RPMI8226 (cell line): ENCODE results near the gene CRYM.
"Not testable (repeated sequence)": the region's sequence is repeated elsewhere in the genome, so short reads cannot be mapped to it uniquely, and the experiment has no call there.

Experiments used
- DNase-seq: peaks from one replicate; pipeline ENCODE4 v3.0.0-alpha.2; 2015

CRYM gene

DNA sequence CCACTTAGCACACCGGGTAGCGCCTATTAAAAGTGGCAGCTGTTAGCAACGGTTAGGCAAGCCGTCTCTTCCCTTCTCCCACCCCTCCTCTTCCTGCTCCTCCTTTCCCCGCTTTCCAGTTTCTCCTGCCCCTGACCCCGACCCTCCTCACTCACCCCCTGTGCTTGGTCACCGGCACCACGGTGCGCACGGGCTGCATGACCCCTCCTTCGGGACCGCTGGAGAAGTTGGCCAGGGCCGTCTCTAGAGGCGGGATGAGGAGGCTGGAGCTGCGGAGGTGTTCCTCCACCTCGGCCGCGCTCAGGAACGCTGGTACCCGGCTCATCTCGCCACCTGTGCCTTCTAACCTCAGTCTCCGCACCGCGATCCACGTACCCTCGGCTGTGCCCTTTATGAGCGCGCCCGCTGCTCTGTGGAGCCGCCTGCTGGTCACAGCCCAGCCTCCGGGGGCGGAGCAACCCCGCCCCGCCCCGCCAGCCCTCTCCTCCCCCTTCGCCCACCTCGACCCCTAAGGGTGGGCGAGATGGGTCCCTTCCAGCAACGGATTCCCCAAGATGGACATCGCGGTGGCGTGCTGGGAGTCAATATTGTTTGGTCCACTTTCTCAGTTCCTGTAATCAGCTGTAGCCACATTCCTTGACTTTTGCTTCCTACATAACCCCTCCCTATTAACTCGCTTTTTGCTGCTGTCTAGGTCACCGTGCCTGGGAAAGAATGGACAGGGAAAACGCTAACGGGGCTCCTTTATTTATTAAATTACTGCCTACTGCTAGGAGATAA, at the start of gene CRYM:
Gene CRYM, minus strand, starts transcription at position 364 of the 780 bp plus-strand sequence. Its CDS starts 39 bp downstream, at position 325.
- DNase-seq = peak; percentile 81

DNA sequence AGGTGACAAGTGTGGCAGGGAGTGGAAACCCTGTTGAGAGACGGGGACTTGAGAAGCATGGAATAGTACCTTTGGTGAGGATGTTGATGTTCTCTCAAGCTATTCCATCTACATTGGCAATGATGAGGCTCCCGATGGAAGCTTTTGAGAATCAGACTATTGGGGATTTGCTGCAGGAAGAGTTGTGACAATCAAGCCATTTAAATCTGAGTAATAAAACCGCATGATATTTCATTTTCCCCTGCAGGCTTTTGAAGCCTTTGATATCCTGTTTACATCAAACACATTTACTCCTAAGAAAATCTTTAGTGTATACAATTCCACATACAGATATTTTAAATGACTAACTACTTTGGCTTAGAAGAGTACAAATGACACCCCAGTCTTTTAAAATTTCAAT, 49.0 kb upstream of the CRYM start:
- no peak for DNase-seq

DNA sequence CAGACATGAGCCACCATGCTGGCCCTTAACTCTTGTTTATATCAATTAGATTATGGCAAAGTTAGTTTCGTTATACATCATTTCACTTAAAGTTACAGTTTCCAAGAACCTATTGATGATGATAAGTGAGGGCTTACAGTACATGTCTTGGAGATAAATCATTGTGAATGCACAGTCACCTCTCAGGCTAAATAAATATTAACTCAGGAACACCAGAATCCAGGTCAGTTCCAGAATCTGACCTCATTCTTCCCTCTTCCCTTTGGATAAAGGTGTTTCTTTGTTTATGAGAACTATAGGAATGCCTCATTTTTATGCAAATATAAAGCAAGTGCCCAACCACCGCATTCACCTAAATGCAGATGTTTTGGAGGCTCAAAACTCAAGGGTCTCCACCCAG, 48.4 kb upstream of the CRYM start:
- DNase-seq = no peak

DNA sequence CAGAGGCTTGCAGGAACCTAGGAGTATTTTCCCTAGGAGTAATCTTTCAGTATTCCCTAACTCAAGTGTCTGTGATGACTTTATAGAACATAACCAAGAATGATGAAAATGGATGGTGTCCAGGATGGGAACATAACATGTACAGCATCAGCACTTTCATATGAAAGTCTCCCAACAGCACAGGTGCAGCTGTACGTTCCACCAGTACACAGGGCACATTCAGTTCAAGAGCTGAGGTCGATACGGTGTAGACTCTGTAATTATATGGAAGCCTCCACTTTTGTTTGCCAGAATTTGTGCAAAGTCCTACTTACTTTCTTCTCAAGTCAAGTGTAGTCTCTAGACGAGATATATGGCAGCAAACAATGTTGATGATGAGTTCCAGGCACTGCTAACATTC, 46.2 kb upstream of the CRYM start:
- DNase-seq = peak; percentile 93

DNA sequence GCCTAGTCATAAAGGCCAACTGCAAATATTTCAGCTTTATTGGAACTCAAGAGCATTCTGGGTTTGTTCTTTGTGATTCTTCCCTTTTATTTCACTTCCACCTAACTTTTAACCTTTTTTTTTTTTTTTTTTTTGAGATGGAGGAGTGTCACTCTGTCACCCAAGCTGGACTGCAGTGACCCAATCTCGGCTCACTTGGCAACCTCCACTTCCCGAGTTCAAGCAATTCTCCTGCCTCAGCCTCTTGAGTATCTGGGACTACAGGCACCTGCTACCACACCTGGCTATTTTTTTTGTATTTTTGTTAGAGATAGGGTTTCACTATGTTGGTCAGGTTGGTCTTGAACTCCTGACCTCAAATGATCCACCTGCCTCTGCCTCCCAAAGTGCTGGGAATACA, 44.2 kb upstream of the CRYM start:
- DNase-seq = peak; percentile 90

DNA sequence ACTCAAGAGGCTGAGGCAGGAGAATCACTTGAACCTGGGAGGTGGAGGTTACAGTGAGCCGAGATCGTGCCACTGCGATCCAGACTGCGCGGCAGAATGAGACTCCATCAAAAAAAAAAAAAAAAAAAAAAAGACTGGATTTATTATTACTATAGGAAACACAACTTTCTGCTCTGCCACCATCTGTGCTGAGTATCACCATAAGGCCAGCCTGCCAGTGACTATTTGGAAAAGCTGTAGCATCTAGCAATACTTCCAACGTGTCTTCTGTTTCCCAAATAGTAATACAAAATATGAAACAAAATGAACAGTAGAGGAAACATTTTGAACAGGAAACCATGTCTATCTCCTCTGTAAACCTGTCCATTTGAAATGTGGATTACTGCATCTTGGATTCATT, 43.6 kb upstream of the CRYM start:
- peak; percentile 15 for DNase-seq

DNA sequence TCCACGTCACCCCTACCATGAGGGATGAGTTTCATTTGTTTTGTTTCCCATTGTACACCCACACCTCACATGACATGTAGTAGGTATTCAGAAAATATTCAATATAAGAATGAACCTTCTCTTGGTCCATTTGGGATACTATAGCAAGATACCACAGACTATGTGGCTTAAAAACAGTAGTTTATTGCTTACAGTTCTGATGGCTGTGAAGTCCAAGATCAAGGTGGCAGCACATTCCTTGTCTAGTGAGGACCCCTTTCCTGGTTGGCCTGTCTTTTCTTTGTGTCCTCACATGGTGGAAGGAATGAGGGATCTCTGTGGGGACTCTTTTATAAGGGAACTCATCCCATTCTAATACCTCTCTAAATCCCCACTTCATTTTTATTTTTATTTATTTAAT, 36.2 kb upstream of the CRYM start:
- DNase-seq = no peak

DNA sequence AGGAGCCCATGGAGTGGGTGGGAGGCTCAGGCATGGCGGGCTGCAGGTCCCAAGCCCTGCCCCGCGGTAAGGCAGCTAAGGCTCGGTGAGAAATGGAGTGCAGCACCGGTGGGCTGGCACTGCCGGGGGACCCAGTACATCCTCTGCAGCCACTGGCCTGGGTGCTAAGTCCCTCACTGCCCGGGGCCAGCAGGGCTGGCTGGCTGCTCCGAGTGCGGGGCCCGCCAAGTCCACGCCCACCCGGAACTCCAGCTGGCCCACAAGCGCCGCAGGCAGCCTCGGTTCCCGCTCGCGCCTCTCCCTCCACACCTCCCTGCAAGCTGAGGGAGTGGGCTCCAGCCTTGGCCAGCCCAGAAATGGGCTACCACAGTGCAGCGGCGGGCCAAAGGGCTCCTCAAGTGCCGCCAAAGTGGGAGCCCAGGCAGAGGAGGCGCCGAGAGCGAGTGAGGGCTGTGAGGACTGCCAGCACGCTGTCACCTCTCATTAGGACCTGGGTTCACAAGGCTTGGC, 34.8 kb upstream of the CRYM start:
- DNase-seq = not testable (repeated sequence)

DNA sequence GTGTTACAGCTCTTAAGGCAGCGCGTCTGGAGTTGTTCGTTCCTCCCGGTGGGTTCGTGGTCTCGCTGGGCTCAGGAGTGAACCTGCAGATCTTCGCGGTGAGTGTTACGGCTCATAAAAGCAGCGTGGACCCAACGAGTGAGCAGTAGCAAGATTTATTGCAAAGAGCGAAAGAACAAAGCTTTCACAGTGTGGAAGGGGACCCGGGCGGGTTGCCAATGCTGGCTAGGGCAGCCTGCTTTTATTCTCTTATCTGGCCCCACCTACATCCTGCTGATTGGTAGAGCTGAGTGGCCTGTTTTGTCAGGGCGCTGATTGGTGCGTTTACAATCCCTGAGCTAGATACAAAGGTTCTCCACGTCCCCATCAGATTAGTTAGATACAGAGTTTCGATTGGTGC, 34.0 kb upstream of the CRYM start:
- DNase-seq = not testable (repeated sequence)

DNA sequence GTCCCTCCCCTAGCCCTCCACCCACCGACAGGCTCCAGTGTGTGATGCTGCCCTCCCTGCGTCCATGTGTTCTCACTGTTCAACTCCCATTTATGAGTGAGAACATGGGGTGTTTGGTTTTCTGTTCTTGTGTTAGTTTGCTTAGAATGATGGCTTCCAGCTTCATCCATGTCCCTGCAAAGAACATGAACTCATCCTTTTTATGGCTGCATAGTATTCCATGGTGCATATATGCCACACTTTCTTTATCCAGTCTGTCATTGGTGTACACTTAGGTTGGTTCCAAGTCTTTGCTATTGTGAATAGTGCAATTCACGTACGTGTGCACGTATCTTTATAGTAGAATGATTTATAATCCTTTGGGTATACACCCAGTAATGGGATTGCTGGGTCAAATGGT, 28.6 kb upstream of the CRYM start:
- DNase-seq = not testable (repeated sequence)

DNA sequence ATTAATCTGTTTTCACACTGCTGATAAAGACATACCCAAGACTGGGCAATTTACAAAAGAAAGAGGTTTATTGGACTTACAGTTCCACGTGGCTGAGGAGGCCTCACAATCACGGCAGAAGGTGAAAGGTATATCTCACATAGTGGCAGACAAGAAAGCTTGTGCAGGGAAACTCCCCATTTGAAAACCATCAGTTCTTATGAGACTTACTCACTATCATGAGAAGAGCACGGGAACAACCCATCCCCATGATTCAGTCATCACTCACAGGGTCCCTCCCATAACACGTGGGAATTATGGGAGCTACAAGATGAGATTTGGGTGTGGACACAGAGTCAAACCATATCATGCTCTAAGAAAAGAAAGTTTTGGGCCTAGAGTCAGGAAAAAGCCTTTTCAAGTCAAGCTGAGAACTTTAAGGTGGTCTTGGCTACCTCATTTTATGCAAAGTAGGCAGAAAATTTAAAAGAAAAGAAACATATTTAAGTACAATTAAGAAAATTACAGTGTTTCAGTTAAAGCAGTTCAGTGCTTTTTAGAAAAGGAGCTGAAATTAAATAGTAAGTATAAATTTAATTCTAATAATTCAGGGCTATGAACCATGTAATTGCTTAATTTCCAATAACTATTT, 24.9 kb upstream of the CRYM start:
- DNase-seq = peak; percentile 69

DNA sequence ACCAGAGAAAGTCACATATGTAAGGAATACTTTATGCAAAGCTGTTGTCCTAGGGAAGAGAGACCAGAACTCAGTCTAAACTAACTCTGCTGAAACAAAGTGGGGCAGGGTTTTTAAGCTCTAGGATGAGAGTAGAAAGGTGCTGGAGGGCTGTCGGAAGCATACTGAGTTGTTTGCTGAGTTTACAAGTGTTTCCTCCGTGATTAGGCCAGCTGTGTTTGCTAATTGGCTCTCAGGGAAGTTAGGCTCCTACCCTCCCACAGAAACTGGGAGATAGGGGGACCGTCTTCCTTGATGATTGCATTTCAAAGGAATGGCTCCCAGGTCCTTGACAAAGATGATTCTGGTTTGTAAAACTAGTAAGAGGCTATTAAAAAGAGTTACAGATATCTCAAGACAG, 24.4 kb upstream of the CRYM start:
- DNase-seq = peak; percentile 62

DNA sequence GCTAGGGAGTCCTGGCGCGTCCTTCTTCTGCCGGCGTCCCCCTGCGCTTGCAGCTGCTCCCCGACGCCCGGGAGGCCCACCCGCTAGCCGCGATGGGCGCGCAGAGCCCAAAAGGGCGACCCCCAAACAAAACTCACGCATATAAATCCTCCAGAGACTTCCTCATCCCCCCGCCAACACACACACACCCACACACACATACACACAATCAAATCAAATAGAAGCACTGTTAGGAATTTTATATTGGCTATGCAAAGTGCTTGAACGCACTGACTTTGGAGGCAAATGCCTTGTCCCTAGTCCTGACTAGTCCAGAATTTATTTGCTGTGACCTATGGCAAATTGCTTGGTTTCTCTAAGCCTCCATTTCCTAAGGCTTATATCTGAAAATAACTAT, 23.8 kb upstream of the CRYM start:
- DNase-seq = no peak

DNA sequence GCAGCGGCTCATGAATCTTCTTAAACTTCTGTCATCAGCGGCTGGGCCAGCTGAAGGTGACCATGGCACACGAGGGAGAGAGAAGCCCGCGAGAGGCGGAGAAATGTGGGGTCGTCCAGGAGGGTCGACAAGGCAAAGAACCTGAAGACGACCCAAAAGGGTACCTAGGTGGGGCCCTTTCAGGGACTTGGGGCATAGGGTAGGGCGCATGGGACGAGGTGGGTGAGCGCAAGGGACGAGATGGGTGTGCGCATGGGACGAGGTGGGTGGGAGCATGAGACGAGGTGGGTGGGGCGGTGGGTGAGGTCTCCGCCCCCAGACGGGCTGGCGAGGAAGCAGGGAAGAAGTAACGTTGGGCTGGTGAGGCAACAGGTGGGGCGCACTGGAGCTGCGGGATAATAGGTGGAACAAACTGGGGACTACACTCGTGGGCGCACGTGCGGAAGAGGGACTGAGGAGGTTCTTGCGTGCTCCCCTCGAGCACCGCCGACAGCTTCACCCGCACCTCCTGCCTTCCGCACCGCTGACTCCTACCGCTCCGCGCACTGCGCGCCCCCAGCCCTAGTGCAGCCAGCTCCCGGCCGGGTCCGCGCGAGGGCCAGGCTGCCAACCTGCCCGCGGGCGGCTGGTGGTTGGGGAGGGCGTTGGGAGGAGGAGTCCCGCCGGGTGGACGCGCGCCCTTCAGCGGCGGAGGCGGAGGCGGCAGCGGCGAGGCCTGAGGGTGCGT, 23.2 kb upstream of the CRYM start:
- DNase-seq = peak; percentile 96

DNA sequence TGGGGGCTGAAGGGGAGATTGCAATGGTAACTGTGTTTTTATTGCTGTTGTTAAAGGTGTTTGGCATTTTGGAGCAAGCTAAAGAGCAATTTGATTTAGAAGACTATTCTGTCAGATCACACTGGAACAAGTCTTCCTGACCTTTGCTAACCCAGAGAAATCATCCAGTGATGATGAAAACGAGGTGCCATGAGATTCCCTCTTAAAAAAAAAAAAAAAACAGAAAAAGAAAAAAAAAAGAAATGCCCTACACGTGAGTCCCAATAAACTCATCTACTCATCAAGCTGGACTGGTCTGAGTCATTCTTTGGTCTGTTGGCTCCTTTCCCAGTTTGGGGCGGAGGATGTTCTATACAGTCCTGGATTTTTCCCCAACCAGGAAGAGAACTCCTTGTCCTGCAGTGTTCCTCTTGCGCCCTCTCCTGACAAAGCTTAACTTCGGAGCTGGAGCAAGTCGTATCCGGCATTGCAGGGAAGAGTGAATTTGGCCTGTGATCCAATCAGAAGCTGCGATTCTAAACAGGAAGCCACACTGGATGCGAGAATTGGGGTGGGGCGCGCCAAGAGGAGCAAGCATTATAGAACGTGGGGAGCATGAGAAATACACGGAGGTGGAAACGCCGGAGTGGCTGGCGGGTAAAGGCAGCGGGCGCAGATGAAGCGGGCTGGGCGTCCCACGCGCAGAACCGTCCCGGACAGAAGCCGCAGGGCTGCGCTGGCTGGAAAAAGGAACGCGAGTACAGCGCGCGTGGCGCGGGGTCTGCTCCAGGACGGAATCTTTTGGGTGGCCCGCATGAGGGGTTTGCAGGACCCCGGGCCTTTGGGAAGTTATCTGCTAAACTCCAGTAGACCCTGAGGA, 22.4 kb upstream of the CRYM start:
- peak; percentile 99 for DNase-seq

DNA sequence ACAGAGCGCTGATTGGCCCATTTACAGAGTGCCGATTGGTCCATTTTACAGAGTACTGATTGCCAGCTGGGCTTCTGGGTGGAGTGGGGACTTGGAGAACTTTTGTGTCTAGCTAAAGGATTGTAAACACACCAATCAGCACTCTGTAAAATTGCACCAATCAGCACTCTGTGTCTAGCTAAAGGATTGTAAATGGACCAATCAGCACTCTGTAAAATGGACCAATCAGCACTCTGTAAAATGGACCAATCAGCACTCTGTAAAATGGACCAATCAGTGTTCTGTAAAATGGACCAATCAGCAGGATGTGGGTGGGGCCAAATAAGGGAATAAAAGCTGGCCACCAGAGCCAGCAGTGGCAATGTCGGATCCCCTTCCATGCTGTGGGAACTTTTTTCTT, 11.7 kb upstream of the CRYM start:
- not testable (repeated sequence) for DNase-seq

DNA sequence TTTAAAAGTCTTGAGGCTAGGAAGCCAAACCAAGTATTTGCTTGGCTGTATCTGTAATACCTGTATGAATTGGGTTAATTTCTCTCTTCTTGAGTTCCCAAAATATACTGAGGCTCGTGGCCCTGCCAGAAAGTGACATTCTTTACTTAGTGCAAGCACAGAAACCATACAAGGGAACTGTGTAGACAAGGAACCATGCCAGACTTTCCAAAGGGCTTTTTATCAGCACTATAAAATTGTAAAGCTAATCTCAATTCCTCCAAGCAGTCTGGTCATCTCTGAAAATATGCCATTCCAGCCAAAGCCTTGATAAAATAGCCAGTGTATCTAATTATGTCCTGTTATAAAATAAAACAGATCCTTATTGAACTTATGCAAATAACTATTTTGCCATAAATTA, 7.2 kb upstream of the CRYM start:
- no peak for DNase-seq

DNA sequence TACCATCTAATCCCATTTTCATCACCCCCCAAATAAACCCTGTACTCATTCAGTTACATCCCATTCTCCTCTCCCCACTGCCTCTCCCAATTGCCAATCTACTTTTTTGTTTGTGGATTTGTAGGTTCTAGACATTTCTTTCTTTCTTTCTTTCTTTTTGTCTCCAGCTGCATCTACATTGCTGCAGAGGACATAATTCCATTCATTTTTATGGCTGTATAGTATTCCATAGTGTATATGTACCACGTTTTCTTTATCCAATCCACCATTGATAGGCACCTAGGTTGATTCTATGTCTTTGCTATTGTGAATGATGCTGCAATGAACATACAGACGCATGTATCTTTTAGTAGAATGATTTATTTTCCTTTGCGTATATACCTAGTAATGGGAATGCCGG, 6.3 kb upstream of the CRYM start:
- no peak for DNase-seq

DNA sequence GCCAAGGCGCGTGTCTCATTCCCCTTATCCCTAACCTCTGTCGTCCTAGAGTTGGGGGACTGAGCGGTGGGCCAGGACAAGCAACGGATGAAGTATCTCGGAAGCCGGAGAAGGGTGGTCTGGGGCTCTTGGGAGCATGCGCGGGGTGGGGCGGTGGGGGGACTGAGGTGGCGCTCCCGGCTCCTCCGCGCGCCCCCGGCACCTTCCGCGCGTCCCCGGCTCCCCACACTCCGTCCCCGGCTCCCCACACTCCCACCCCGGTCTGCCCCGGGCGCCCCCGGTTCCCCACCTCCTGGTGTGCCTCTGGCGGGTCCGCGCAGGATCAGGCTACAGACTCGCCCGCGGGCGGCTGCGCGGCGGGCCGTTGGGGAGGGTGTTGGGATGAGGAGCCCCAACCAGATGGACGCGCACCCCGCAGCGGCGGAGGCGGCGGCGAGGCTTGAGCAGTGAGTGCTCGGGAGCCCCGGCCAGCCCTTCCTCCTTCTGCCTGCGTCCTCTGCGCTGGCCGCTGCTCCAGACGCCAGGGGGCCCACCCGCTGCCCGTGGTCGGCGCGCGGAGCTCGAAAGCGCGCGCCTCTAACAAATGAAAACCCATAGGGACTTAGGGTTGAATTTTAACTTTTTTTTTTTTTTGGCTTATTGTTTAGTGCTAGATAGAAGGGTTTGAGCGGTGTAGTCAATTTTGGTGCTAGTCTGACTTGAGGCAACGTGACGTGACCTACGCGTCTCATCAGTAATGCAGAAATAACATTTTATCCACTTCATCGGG, 5.6 kb upstream of the CRYM start:
- peak; percentile 63 for DNase-seq

DNA sequence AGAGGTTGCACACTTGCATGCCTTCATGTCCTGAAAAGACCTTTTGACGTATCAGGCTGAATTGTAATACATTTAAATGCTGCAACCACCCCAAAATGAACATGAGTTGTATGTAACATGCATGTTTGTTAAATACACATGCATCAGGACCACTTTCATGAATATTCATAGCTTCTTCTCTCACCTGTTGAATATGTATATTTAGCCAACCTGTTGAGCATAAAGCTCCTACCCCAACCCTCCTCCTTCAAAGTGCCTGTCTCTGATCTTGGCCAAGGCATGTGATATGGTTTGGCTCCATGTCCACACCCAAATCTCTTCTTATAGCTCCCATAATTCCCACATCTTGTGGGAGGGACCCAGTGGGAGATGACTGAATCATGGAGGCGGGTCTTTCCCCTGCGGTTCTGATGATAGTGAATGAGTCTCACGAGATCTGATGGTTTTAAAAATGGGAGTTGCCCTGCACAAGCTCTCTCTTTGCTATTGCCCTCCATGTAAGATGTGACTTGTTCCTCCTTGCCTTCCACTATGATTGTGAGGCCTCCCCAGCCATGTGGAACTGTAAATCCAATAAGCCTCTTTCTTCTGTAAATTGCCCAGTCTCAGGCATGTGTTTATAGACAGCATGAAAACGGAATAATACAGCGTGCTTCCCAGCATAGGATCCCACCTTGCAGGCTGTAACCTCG, 3.8 kb upstream of the CRYM start:
- no peak for DNase-seq

DNA sequence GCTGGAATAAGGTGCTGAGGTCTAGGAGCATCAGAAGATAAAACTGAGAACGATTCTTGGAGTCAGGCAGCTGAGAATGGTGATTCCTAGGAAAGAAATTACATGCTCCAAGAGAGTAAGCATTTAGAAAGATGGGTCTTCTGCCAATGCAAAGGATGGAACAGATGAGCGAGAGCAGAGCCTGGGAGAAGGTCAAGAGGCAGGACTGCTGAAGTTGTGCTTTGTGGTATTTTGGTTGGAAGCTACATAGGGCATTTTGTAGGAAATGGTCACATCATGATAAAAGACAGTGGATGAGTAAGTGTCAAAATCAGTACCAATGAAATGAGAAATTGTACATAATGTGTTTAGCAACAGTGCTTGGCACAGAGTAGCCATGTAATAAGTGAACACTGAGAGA, 1.4 kb upstream of the CRYM start:
- no peak for DNase-seq
